Endothelial cell of hepatic sinusoid (primary cell): Measurements from ENCODE around the gene ZKSCAN1.
"Not testable (repeated sequence)": the region's sequence is repeated elsewhere in the genome, so short reads cannot be mapped to it uniquely, and the experiment has no call there.

Source experiments
- in situ Hi-C: cut with HindIII; loops from 2 replicates; pipeline ENCODE4 v1.10.0; 2017; ENCODE audit warnings: low sequenced_read_pairs

The ZKSCAN1 gene

GRCh38 chr7:99997545-99998137 lies 17.8 kb upstream of the ZKSCAN1 start:
- in situ Hi-C loops: loop anchor here (5.0 to 10.0 kb wide), 3 partner anchors 45 to 63 kb away; partner anchors contain the start of gene ZSCAN21

- in situ Hi-C loops: no loop called here
Measured at GRCh38 chr7:100000239-100000638, 15.2 kb upstream of the ZKSCAN1 start.

- in situ Hi-C loops: no loop called here
Measured at GRCh38 chr7:100003711-100004661, 11.4 kb upstream of the ZKSCAN1 start.

GRCh38 chr7:100007887-100008286 lies 7.5 kb upstream of the ZKSCAN1 start:
- in situ Hi-C loops: no loop called here

GRCh38 chr7:100008525-100008924 lies 6.9 kb upstream of the ZKSCAN1 start:
- in situ Hi-C loops: no loop called here

- in situ Hi-C loops: not testable (repeated sequence)
Measured at GRCh38 chr7:100009952-100010351, 5.4 kb upstream of the ZKSCAN1 start.

- in situ Hi-C loops: no loop called here
Measured at GRCh38 chr7:100010901-100011300, 4.5 kb upstream of the ZKSCAN1 start.

GRCh38 chr7:100011516-100011915 lies 3.9 kb upstream of the ZKSCAN1 start:
- in situ Hi-C loops: no loop called here

GRCh38 chr7:100012385-100013327 lies 2.7 kb upstream of the ZKSCAN1 start:
- in situ Hi-C loops: not testable (repeated sequence)

GRCh38 chr7:100013328-100013676 lies 2.1 kb upstream of the ZKSCAN1 start:
- in situ Hi-C loops: no loop called here

- in situ Hi-C loops: no loop called here
Measured at GRCh38 chr7:100016215-100016901, 962 bp downstream of the ZKSCAN1 start.

- in situ Hi-C loops: no loop called here
Measured at GRCh38 chr7:100017300-100017699, 1.9 kb downstream of the ZKSCAN1 start.

- in situ Hi-C loops: no loop called here
Measured at GRCh38 chr7:100017875-100018274, 2.5 kb downstream of the ZKSCAN1 start.

- in situ Hi-C loops: no loop called here
Measured at GRCh38 chr7:100019908-100020307, 4.5 kb downstream of the ZKSCAN1 start.

- in situ Hi-C loops: no loop called here
Measured at GRCh38 chr7:100021297-100021696, 5.9 kb downstream of the ZKSCAN1 start.

- in situ Hi-C loops: no loop called here
Measured at GRCh38 chr7:100022621-100023020, 7.2 kb downstream of the ZKSCAN1 start.

- in situ Hi-C loops: no loop called here
Measured at GRCh38 chr7:100023526-100023925, 8.1 kb downstream of the ZKSCAN1 start.

- in situ Hi-C loops: no loop called here
Measured at GRCh38 chr7:100024020-100024619, 8.7 kb downstream of the ZKSCAN1 start.

GRCh38 chr7:100027197-100027596 lies 11.8 kb downstream of the ZKSCAN1 start:
- in situ Hi-C loops: no loop called here

GRCh38 chr7:100029596-100029995 lies 14.2 kb downstream of the ZKSCAN1 start:
- in situ Hi-C loops: no loop called here
